ENCODE data around the gene GCH1.

GRCh38 chr14:54935958-54936357, 33.3 kb upstream of the GCH1 start:
- TF ChIP-seq CTCF (IDR thresholded peaks at IDR 0.05) = no peak
- no peak for TF ChIP-seq POLR2A (IDR thresholded peaks at IDR 0.05)

Measured in right lobe of liver (tissue), 4 donors.